ENCODE data around the gene B3GNT8.

GRCh38 chr19:41441321-41441945 lies 14.3 kb upstream of the B3GNT8 start:
- TF ChIP-seq EZH2 (IDR thresholded peaks at IDR 0.05; ENCODE audit: low read depth) (no peak), CTCF (conservative IDR thresholded peaks at IDR 0.05) (no peak)

All from PC-9 (cell line).